ENCODE measurements around the gene TPMT. TPM values are rescaled to one million over a fixed set of nuclear protein-coding genes. Genes with fewer than 3 reads are reported as not detected.
"Not testable (repeated sequence)": the region's sequence is repeated elsewhere in the genome, so short reads cannot be mapped to it uniquely, and the experiment has no call there.

The TPMT gene
- total RNA-seq, 1 donor from 2014 or later: 8.2 TPM

DNA sequence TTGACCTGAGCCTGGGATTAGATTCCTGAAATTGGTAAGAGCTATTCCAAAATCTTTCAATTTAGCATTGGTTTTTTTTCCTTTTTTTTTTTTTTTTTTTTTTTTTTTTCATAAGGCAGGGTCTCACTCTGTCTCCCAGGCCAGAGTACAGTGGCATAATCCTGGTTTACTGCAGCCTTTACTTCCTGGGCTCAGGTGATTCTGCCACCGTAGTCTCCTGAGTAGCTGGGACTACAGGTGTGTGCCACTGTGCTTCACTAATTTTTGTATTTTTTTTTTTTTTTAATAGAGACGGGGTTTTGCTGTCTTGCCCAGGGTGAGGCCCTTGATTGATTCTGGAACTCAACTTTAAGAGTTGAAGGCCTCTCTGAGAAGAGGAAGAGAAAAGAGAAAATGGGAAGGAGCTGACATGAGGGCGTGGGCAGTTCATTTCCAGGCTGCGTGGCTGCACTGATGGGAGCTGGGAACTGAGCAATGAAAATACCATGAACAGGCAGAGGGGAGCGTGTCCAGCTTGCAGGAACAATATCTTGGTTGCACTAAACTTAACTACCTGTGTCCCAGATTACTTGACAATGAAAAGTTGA lies 25.0 kb upstream of the TPMT start:
- Mint-ChIP-seq H3K4me1 (ENCODE audit: low read depth) (no peaks in the 10 kb centered on the region), H3K9me3 (ENCODE audit: low read depth) (peaks cover 21% of the 10 kb centered on the region), H3K36me3 (ENCODE audit: insufficient read depth) (peaks cover 38% of the 10 kb centered on the region), H3K27me3 (no peaks in the 10 kb centered on the region), H3K27ac (no peak overlapping the region), H3K4me3 (ENCODE audit: low read depth) (no peak overlapping the region)
- TF ChIP-seq, protein P1, sequence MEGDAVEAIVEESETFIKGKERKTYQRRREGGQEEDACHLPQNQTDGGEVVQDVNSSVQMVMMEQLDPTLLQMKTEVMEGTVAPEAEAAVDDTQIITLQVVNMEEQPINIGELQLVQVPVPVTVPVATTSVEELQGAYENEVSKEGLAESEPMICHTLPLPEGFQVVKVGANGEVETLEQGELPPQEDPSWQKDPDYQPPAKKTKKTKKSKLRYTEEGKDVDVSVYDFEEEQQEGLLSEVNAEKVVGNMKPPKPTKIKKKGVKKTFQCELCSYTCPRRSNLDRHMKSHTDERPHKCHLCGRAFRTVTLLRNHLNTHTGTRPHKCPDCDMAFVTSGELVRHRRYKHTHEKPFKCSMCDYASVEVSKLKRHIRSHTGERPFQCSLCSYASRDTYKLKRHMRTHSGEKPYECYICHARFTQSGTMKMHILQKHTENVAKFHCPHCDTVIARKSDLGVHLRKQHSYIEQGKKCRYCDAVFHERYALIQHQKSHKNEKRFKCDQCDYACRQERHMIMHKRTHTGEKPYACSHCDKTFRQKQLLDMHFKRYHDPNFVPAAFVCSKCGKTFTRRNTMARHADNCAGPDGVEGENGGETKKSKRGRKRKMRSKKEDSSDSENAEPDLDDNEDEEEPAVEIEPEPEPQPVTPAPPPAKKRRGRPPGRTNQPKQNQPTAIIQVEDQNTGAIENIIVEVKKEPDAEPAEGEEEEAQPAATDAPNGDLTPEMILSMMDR (IDR thresholded peaks at IDR 0.05; ENCODE audit: unreplicated experiment): no peak
- no peak for DNase-seq (ENCODE audit: low spot score, unreplicated experiment)

DNA sequence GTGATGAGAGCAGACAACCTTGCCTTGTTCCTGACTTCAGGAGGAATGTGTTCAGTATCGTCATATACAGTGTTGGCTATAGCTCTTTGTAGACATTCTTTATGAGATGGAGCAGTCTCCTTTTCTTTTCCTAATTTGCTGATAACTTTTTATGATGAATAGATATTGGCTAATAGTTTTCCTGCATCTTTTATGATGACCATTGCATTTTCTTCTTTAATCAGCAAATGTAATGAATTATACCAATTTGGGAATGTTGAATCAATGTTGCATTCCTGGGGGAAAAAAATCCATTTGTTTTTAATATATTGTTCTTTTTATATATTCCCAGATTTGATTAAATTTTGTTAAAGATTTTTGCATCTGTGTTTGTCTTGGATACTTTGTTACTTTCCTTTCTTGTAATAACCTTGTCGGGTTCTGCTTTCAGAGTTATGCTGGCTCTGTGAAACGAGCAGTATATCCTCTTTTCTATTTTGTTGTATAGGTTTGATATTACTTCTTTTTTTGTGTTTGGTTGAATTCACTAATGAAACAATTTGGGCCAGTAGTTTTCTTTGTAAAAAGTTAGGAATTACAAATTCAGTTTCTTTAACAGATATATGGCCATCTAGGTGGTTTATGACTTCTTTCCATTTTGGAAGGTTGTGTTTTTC lies 24.2 kb upstream of the TPMT start:
- no peak for DNase-seq (ENCODE audit: low spot score, unreplicated experiment)
- TF ChIP-seq, protein P1 (IDR thresholded peaks at IDR 0.05; ENCODE audit: unreplicated experiment): no peak
- no peak overlapping the region for H3K27ac Mint-ChIP-seq
- no peaks in the 10 kb centered on the region for H3K27me3 Mint-ChIP-seq
- peaks cover 44% of the 10 kb centered on the region for H3K36me3 Mint-ChIP-seq (ENCODE audit: insufficient read depth)
- peaks cover 21% of the 10 kb centered on the region for H3K9me3 Mint-ChIP-seq (ENCODE audit: low read depth)
- H3K4me3 Mint-ChIP-seq (ENCODE audit: low read depth): no peak overlapping the region
- H3K4me1 Mint-ChIP-seq (ENCODE audit: low read depth): no peaks in the 10 kb centered on the region

DNA sequence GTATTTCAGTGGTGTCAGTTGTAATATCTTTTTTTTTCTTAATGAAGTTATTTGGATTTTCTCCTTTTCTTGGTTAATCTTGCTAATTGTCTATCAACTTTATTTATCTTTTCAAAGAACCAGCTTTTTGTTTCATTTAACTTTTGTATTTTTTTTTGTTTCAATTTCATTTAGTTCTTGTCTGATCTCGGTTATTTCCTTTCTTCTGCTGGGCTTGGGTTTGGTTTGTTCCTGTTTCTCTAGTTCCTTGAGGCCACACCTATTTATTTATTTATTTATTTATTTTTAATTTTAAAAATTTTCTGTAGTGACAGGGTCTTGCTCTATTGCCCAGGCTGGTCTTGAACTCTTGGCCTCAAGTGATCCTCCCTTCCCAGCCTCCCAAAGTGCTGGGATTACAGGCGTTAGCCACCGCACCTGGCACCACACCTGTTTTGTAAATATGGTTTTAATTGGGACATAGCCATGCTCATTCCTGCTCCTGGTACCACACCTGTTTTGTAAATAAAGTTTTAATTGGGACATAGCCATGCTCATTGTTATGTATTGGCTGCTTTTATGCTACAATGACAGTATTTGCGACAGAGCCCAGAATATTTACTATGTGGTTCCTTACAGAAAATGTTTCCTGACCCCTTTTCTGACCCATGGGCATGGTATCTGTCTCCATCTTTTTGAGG lies 22.5 kb upstream of the TPMT start:
- H3K4me1 Mint-ChIP-seq (ENCODE audit: low read depth): no peaks in the 10 kb centered on the region
- no peak for DNase-seq (ENCODE audit: low spot score, unreplicated experiment)
- no peaks in the 10 kb centered on the region for H3K27me3 Mint-ChIP-seq
- TF ChIP-seq, protein P1 (IDR thresholded peaks at IDR 0.05; ENCODE audit: unreplicated experiment): no peak
- H3K36me3 Mint-ChIP-seq (ENCODE audit: insufficient read depth): peaks cover 44% of the 10 kb centered on the region
- H3K27ac Mint-ChIP-seq: no peak overlapping the region
- no peak overlapping the region for H3K4me3 Mint-ChIP-seq (ENCODE audit: low read depth)
- H3K9me3 Mint-ChIP-seq (ENCODE audit: low read depth): peaks cover 21% of the 10 kb centered on the region

DNA sequence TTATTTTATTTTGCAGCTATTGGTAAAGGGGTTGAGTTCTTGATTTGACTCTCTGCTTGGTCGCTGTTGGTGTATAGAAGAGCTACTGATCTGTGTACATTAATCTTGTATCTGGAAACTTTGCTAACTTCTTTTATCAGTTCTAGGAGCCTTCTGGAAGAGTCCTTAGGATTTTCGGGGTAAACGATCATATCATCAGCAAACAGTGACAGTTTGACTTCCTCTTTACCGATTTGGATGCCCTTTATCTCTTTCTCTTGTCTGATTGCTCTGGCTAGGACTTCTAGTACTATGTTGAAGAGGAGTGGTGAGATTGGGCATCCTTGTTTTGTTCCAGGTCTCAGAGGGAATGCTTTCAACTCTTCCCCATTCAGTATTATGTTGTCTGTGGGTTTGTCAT lies 21.3 kb upstream of the TPMT start:
- H3K27ac Mint-ChIP-seq; DNase-seq (ENCODE audit: low spot score, unreplicated experiment); H3K4me1 Mint-ChIP-seq (ENCODE audit: low read depth); H3K27me3 Mint-ChIP-seq; H3K4me3 Mint-ChIP-seq (ENCODE audit: low read depth): not testable (repeated sequence)
- H3K36me3 Mint-ChIP-seq (ENCODE audit: insufficient read depth): peaks cover 44% of the 10 kb centered on the region
- H3K9me3 Mint-ChIP-seq (ENCODE audit: low read depth): peaks cover 21% of the 10 kb centered on the region

DNA sequence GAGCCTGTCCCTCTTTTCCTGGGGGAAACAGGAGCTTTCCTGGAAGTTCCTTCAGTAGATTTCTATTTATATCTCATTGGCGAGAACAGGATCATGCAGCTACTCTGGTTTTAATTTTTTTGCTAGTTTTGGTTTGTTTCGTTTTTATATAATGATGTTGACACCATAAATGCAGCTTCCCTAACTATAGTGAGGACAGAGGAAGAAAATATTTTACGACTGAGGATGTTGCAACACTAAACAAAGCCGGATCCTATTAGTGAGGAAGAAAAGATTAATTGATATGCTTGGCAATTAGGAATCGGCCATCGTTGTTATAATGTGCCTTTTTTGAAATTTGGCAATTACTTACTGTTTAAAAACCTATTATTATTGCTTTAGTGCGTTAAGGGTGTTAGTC lies 17.0 kb upstream of the TPMT start:
- peaks cover 45% of the 10 kb centered on the region for H3K36me3 Mint-ChIP-seq (ENCODE audit: insufficient read depth)
- TF ChIP-seq, protein P1 (IDR thresholded peaks at IDR 0.05; ENCODE audit: unreplicated experiment): no peak
- peaks cover 25% of the 10 kb centered on the region for H3K9me3 Mint-ChIP-seq (ENCODE audit: low read depth)
- no peaks in the 10 kb centered on the region for H3K4me1 Mint-ChIP-seq (ENCODE audit: low read depth)
- no peak overlapping the region for H3K27ac Mint-ChIP-seq
- DNase-seq (ENCODE audit: low spot score, unreplicated experiment): no peak
- no peaks in the 10 kb centered on the region for H3K27me3 Mint-ChIP-seq
- H3K4me3 Mint-ChIP-seq (ENCODE audit: low read depth): no peak overlapping the region

Data from progenitor cell of endocrine pancreas (in vitro differentiated cells).